Effector memory CD4-positive, alpha-beta T cell (primary cell): ENCODE results near the gene PCIF1.

ENCODE experiments used
- DNase-seq, 3 donors: peaks; one replicate each; pipeline ENCODE4 v3.0.0-alpha.2; 2020
- H3K27ac ChIP-seq: 2 replicates; pipeline ENCODE4 v1.7.0; 2013; ENCODE audit warnings: mild to moderate bottlenecking, low read length, moderate library complexity; ENCODE audit not compliant: insufficient read depth, poor library complexity, severe bottlenecking
- H3K27me3 ChIP-seq: replicated peaks from 2 replicates; pipeline ENCODE4 v1.7.0; 2013; ENCODE audit warnings: mild to moderate bottlenecking, low read length; ENCODE audit not compliant: insufficient read depth, control insufficient read depth, poor library complexity, severe bottlenecking
- H3K36me3 ChIP-seq: 2 replicates; pipeline ENCODE4 v1.7.0; 2013; ENCODE audit warnings: mild to moderate bottlenecking, low read length, moderate library complexity; ENCODE audit not compliant: control insufficient read depth, insufficient read depth
- H3K4me1 ChIP-seq: 2 replicates; pipeline ENCODE4 v1.7.0; 2013; ENCODE audit warnings: low read length, mild to moderate bottlenecking; ENCODE audit not compliant: control insufficient read depth, insufficient read depth, poor library complexity, severe bottlenecking
- H3K4me3 ChIP-seq: 2 replicates; pipeline ENCODE4 v1.7.0; 2013; ENCODE audit warnings: low read length, low read depth, mild to moderate bottlenecking; ENCODE audit not compliant: insufficient read depth, poor library complexity, severe bottlenecking
- H3K9me3 ChIP-seq: 2 replicates; pipeline ENCODE4 v1.7.0; 2013; ENCODE audit warnings: mild to moderate bottlenecking, low read length, moderate library complexity; ENCODE audit not compliant: control insufficient read depth

Gene PCIF1

GRCh38 chr20:45912344-45912682, 22.2 kb upstream of the PCIF1 start:
- H3K36me3 ChIP-seq, result no peaks in the 10 kb centered on the region
- H3K27ac ChIP-seq, result no peak overlapping the region
- H3K9me3 ChIP-seq, result no peaks in the 10 kb centered on the region
- peaks cover 14% of the 10 kb centered on the region for H3K4me1 ChIP-seq
- H3K4me3 ChIP-seq, result peak overlapping the region; percentile 57
- no peak for DNase-seq
- H3K27me3 ChIP-seq, result no peaks in the 10 kb centered on the region

- Histone ChIP-seq H3K9me3 (no peaks in the 10 kb centered on the region), H3K36me3 (no peaks in the 10 kb centered on the region), H3K4me1 (peaks cover 14% of the 10 kb centered on the region), H3K27me3 (no peaks in the 10 kb centered on the region), H3K27ac (no peak overlapping the region), H3K4me3 (no peak overlapping the region)
- no peak for DNase-seq
Observed at GRCh38 chr20:45913116-45913515, 21.4 kb upstream of the PCIF1 start.

GRCh38 chr20:45917790-45918141, 16.7 kb upstream of the PCIF1 start:
- no peaks in the 10 kb centered on the region for H3K4me1 ChIP-seq
- H3K36me3 ChIP-seq, result no peaks in the 10 kb centered on the region
- no peak overlapping the region for H3K27ac ChIP-seq
- H3K9me3 ChIP-seq, result no peaks in the 10 kb centered on the region
- no peaks in the 10 kb centered on the region for H3K27me3 ChIP-seq
- DNase-seq, result no peak
- no peak overlapping the region for H3K4me3 ChIP-seq

GRCh38 chr20:45918182-45918737, 16.2 kb upstream of the PCIF1 start:
- no peaks in the 10 kb centered on the region for H3K4me1 ChIP-seq
- H3K27me3 ChIP-seq, result no peaks in the 10 kb centered on the region
- no peak overlapping the region for H3K27ac ChIP-seq
- no peak overlapping the region for H3K4me3 ChIP-seq
- H3K9me3 ChIP-seq, result no peaks in the 10 kb centered on the region
- no peaks in the 10 kb centered on the region for H3K36me3 ChIP-seq
- no peak for DNase-seq

GRCh38 chr20:45918779-45919537, 15.5 kb upstream of the PCIF1 start:
- Histone ChIP-seq H3K4me3 (no peak overlapping the region), H3K36me3 (no peaks in the 10 kb centered on the region), H3K4me1 (no peaks in the 10 kb centered on the region), H3K9me3 (no peaks in the 10 kb centered on the region), H3K27ac (no peak overlapping the region), H3K27me3 (no peaks in the 10 kb centered on the region)
- DNase-seq, result no peak

GRCh38 chr20:45919542-45920399, 14.7 kb upstream of the PCIF1 start:
- no peak for DNase-seq
- H3K27ac ChIP-seq, result no peak overlapping the region
- H3K36me3 ChIP-seq, result no peaks in the 10 kb centered on the region
- no peaks in the 10 kb centered on the region for H3K9me3 ChIP-seq
- no peaks in the 10 kb centered on the region for H3K27me3 ChIP-seq
- peaks cover 3% of the 10 kb centered on the region for H3K4me1 ChIP-seq
- H3K4me3 ChIP-seq, result no peak overlapping the region

GRCh38 chr20:45920462-45921336, 13.8 kb upstream of the PCIF1 start:
- Histone ChIP-seq H3K4me1 (peaks cover 3% of the 10 kb centered on the region), H3K4me3 (no peak overlapping the region), H3K27me3 (no peaks in the 10 kb centered on the region), H3K9me3 (no peaks in the 10 kb centered on the region), H3K27ac (no peak overlapping the region), H3K36me3 (no peaks in the 10 kb centered on the region)
- DNase-seq, result no peak

GRCh38 chr20:45921337-45922189, 12.9 kb upstream of the PCIF1 start:
- H3K4me1 ChIP-seq, result peaks cover 3% of the 10 kb centered on the region

More at GRCh38 chr20:45921337-45922189, 12.9 kb upstream of the PCIF1 start:
- no peaks in the 10 kb centered on the region for H3K36me3 ChIP-seq
- no peak for DNase-seq
- no peak overlapping the region for H3K4me3 ChIP-seq
- H3K27ac ChIP-seq, result no peak overlapping the region
- no peaks in the 10 kb centered on the region for H3K27me3 ChIP-seq
- H3K9me3 ChIP-seq, result no peaks in the 10 kb centered on the region
